ENCODE data around the gene LIX1L.
"Not testable (repeated sequence)": the region's sequence is repeated elsewhere in the genome, so short reads cannot be mapped to it uniquely, and the experiment has no call there.

LIX1L gene

GRCh38 chr1:145927916-145928643 is 29.7 kb downstream of the LIX1L start:
- DNase-seq, result no peak

DNA sequence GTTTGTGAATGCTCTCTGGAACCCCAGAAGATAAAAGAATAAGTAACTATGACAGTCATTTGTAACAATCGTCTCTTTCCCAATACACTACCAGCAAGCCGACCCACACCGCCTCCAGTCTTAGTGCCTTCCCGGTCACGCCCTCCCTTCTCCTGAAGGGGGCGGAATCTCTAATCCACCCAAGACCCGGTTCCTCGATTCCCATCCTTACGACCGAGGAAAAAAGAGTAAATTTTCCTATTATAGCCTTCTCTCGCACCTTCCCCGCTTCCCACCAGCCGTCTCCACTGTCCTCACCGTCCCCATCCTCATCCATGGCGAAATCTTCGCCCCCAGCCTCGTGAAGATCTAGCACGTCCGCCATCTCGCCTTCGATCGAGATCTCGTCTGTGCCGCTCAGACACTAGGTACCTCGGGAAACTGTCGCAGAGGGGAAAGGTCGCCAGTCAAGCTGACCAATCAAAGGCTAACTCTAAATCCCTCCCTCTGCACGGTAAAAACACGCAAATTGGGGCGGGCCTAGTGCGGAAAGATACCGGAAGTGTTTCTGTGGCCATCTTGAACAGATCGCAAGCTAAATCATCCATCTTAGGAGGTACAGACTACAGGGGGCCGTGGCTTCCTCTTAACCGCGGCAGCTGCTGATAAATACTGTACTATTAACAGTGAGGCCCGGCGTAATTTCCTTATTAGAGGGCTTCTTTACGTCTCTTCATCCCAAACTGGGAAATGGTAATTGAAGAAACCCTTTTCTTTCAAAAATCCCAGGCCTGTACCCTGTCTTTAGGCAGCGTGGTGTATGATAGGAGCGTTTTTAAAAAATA is 30.5 kb downstream of the LIX1L start, which contains the start of gene RBM8A:
RBM8A (minus strand) TSS at position 422 of the 824 bp plus-strand sequence; CDS start at position 364, 58 bp downstream.
- peak; percentile 98 for DNase-seq

- no peak for DNase-seq
Measured at GRCh38 chr1:145926686-145927062, 31.1 kb downstream of the LIX1L start.

DNA sequence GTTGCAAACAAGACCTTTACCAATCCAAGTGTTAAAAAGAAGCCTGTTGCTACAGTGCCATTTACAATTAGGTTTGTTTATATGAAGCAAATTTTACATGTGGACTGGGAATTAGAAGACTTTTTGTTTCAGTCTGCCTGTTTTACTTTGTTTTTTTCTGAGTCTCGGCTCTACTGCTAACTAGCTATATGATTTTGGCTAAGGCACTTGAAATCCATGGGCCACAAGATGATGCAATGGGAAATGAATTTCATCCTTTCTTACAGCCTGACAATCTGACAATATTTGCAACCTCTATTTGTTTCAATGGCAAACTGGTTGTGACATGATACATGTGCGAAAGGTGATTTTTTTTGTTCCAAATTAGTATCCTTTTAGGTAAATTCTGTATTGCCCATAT is 35.6 kb downstream of the LIX1L start:
- DNase-seq, result no peak

- not testable (repeated sequence) for DNase-seq
Measured at GRCh38 chr1:145920297-145920696, 37.5 kb downstream of the LIX1L start.

GRCh38 chr1:145918992-145919939 is 38.6 kb downstream of the LIX1L start:
- DNase-seq, result no peak

DNA sequence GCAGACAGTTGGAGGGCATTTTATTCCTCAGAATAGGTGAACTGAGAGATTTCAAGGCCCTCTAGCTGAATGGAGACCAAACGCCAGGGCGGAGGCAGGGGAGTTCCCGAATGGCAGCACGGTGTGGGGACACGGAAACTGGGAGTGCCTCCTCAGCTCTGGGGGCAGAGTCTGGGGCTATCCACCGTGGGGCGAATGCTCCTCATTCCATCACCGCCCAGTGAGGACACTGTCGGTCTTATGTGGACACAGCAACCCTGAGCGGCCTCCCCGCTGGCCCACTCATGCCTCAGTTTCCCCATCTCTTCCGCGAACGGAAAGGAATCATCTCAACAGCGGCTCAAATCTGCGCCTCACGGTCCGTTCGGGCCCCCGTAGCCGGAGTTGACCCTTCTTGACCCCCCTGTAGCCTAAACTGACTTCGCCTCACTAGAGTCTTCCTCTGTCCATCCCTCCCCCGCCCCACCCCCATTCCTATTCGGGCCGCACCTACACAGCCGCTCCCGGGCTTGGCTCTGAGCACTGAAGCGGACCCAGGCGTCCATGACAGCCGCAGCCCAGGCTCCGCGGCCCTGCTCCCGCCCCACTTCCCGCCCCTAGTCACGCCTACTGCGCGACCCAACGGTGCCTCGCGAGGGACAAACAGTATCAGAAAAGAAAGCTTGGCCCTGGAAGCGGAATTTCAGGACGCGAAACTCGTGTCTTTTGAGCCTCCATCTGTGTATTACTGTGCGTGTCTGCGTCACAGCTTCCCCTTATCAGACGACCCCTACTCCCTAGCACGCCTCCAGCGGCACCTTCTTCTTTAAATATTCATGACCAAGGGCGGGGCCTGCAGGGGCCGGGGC is 39.4 kb downstream of the LIX1L start, which contains the start of gene PEX11B:
PEX11B (minus strand) TSS at position 574 of the 848 bp plus-strand sequence; CDS start at position 545, 29 bp downstream.
- DNase-seq, result peak; percentile 96

DNA sequence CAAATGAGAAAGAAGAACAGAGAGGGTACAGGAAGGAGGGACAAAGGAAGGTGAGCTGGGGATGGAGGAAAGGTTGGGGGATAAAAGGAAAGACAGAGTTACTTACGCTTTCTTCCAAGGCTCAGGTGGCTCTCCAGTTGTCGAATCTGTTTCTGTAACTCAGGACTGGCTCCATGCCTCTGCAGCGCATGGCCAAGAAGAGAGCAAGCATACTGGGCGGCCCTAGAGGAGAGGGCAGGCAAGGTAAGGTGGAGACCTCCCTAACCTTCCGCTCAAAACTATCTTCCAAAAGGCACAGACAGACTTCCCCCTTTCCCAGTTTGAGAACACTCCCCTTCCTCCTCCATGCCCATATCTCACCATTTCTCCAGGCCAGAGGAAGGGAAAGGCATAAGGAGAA is 40.2 kb downstream of the LIX1L start:
- DNase-seq, result no peak

- DNase-seq, result no peak
Measured at GRCh38 chr1:145916745-145917144, 41.1 kb downstream of the LIX1L start.

GRCh38 chr1:145912128-145912641 is 45.6 kb downstream of the LIX1L start:
- no peak for DNase-seq

DNA sequence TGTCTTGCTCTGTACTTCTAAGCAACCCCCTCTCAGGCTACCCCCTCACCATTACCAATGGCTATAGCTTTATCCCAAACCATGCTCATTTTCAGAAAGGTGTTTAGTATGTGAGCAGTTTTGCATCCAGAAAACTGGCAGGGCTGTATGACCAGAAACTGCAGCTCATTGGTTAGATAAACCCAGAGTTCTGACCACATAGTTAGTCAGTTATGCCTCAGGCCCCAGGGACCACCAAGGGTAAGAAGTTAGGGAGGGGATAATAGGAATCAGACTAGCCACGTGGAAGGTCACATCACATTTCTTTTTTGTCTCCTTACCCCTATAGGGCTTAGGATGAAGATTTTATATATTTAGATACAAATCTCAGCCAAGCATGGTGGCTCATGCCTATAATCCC is 49.2 kb downstream of the LIX1L start:
- DNase-seq, result no peak

- DNase-seq, result no peak
Measured at GRCh38 chr1:145906954-145907753, 50.7 kb downstream of the LIX1L start.

DNA sequence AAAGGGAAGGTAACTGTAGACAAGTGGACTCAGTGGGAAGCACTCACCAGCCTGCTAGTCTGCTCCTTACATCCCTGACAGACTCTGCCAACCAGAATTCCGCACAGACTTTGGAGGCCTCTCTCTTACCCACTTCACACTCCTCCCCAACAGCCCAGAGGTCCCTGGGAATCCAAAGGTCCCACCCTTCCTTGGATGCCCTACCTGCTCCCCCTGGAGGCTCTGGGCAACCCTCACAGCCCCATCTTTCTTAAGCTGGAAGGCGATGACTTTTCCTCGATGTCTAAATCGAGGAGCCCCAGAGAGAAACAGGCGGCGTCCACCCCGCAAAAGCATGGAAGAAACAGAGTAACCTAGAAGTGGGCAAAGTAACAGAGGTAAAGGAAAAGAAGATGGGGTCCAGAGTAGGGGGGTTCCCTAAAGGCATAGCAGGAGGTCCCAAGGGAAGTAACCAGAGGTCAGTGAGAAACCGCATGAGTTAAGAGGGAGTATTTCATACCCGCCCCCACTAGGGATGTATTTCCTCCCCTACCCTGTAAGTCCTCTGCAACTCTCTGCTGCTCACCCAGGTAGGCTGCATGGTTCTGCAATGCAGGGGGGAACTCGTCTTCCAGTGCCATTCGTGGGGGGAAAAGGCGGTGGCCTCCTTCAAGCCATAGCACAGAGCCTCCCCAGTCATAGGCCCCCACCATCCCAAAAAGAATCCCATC is 56.4 kb downstream of the LIX1L start:
- DNase-seq, result no peak

DNA sequence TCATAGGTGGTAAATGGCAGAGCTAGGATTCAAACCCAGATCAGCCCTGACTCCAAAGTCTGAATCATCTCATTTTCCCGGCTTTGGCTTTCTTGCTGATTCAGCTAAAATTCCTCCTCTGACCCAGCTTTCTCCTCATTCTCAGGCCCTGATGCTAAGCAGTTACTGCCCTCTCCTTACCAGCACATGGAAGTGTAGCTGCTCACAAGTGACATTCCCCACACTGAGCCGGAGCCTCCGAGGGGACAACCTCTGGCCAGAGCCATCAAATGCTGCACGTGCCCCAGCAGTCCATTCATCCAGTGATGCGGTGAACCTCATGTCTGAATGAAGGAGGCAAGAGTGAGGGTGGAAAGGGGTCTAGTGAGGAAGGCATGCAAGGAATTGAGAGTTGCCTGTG is 59.1 kb downstream of the LIX1L start:
- DNase-seq, result no peak

- no peak for DNase-seq
Measured at GRCh38 chr1:145897969-145898368, 59.8 kb downstream of the LIX1L start.

DNA sequence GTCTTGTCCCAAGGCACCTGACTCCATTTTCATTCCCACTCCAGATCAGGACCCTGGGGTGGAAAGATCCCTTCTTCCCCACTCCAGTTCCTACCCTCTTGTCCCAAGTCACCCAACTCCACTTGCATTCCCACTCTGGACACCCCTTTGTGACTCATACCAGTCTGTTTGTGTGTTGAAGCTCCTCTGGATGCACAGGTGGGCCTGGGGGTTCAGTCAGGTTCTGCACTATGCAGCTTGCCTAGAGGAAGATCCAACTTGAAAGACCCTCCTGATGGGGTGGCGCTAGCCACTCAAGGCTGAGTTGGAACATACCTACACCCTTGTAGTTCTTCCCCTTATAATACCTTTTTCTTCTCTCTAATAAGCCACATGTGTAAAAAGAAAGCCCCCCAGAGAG is 62.3 kb downstream of the LIX1L start:
- no peak for DNase-seq

DNA sequence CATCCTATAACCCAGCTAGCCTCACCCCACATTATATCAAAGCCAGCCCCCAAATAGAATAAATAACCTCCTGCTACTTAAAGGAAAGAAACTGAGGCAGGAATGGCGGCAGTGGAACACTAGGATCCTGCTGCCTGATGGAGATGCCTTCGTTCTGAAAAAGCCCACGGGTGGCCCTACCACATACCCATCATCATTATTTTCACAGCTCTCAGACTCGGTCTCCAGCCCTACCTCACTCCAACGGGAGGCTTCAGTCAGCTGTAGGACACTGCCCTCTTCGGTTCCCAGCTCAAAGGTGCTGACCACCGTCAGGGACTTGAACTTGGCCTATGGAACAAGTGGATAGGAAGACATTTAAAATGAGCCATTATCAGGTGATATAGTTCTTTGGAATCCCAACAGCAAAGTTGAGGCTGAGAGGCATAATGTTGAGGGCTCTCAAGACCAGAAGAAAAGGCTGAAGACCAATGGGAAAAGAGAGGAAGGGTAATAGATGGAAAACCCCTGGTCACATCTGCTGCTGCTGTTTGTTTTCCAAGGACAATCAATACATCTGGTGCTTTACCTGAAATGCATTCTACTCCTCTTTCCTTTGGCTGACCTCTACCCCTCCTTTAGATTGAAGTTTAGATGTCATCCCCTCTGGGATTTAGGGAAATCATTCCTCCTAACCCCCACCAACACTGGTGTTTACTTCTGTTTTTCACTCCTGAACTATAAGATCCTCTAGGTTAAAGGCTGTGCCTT is 64.3 kb downstream of the LIX1L start:
- DNase-seq, result no peak

DNA sequence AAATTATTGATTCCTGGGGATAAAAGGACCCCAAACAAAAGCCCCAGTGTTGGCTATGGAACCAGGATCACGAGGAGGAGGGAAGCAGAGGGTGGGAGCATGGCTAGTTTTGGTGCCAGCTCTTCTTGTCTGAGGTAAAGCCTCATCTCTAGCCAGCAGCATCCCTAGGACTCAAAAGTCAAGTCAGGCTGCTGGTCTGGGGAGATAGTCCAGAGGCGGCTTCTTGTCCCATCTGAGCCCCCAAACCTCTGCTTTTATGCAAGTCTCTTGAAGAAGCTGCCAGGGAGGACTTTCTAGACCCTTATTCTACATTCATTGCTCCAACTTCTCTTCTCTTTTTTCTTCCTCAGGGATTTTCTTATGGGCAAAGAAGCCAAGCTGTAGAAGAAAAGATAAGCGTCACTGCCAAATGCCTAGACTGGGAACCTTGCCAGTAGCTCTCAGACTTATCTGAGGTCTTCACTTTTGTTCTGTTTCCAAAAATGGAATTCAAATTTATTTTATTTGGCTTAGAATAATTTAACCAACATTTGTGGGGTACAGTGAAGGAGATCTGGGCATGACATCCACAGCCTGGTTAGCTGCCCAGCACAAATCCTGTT is 65.2 kb downstream of the LIX1L start:
- DNase-seq, result no peak

All from SIG-M5 (cell line).